Measurements from ENCODE around the gene RALGDS. TPM values are rescaled to one million over a fixed set of nuclear protein-coding genes. Genes with fewer than 3 reads are reported as not detected.

Gene RALGDS
- total RNA-seq, 1 experiment from 2014 or later: 24.8 TPM

- H3K4me1 ChIP-seq (replicated peaks; ENCODE audit: insufficient read depth): no peaks in the 10 kb centered on the region
- no peaks in the 10 kb centered on the region for H3K9me2 ChIP-seq (ENCODE audit: insufficient read depth)
- no peak overlapping the region for H2AFZ ChIP-seq
- no peak for DNase-seq
- no peaks in the 10 kb centered on the region for H4K20me1 ChIP-seq (ENCODE audit: insufficient read depth)
- H3K27me3 ChIP-seq (ENCODE audit: insufficient read depth, low read depth): no peaks in the 10 kb centered on the region
- no peaks in the 10 kb centered on the region for H3K36me3 ChIP-seq (ENCODE audit: low read depth)
- H3F3A ChIP-seq (ENCODE audit: insufficient read depth, low read depth): no peaks in the 10 kb centered on the region
- no TSS peak for BruUV-seq (replicated peaks)
- CTCF ChIA-PET: interaction anchor here (0.6 to 0.7 kb wide), 3 partner anchors 18 to 34 kb away, joined by 3 to 8 read pairs (median 5); no protein-coding TSS in a partner anchor
- H3K9me3 ChIP-seq (ENCODE audit: insufficient read depth, low read depth): no peaks in the 10 kb centered on the region
- H3K4me3 ChIP-seq: no peak overlapping the region
- intact Hi-C loops (cut with micrococcal nuclease; ENCODE audit: unreplicated experiment): no loop called here
- H3K4me2 ChIP-seq: no peak overlapping the region
- no peak overlapping the region for H3K27ac ChIP-seq
- POLR2A ChIA-PET (ENCODE audit: unreplicated experiment): interaction anchor here (0.6 kb wide), 1 partner anchor 129 kb away, joined by 3 read pairs; no protein-coding TSS in a partner anchor
- H3K79me2 ChIP-seq (ENCODE audit: low read depth): no peaks in the 10 kb centered on the region
- TF ChIP-seq EZH2 (IDR thresholded peaks at IDR 0.05; ENCODE audit: low read depth) (no peak), CTCF (conservative IDR thresholded peaks at IDR 0.05) (no peak)
Measured at GRCh38 chr9:133066181-133066983, 54.7 kb downstream of the RALGDS start.

GRCh38 chr9:133065070-133065388 is 56.0 kb downstream of the RALGDS start:
- Histone ChIP-seq H3K9me2 (ENCODE audit: insufficient read depth) (no peaks in the 10 kb centered on the region), H3K36me3 (ENCODE audit: low read depth) (no peaks in the 10 kb centered on the region), H3K4me1 (replicated peaks; ENCODE audit: insufficient read depth) (no peaks in the 10 kb centered on the region), H3K4me2 (no peak overlapping the region), H3K9me3 (ENCODE audit: insufficient read depth, low read depth) (no peaks in the 10 kb centered on the region), H3F3A (ENCODE audit: insufficient read depth, low read depth) (no peaks in the 10 kb centered on the region), H3K79me2 (ENCODE audit: low read depth) (no peaks in the 10 kb centered on the region), H4K20me1 (ENCODE audit: insufficient read depth) (no peaks in the 10 kb centered on the region), H3K27me3 (ENCODE audit: insufficient read depth, low read depth) (no peaks in the 10 kb centered on the region), H3K4me3 (no peak overlapping the region), H2AFZ (no peak overlapping the region), H3K27ac (no peak overlapping the region)
- BruUV-seq (replicated peaks): no TSS peak
- ChIA-PET CTCF (no interaction called here), POLR2A (ENCODE audit: unreplicated experiment) (no interaction called here)
- no peak for DNase-seq
- TF ChIP-seq CTCF (conservative IDR thresholded peaks at IDR 0.05) (no peak), EZH2 (IDR thresholded peaks at IDR 0.05; ENCODE audit: low read depth) (no peak)
- intact Hi-C loops (cut with micrococcal nuclease; ENCODE audit: unreplicated experiment): no loop called here

GRCh38 chr9:133064241-133065069 is 56.6 kb downstream of the RALGDS start:
- POLR2A ChIA-PET (ENCODE audit: unreplicated experiment): interaction anchor here (0.6 kb wide), 1 partner anchor 12 kb away, joined by 8 read pairs; no protein-coding TSS in a partner anchor
- Histone ChIP-seq H3K9me3 (ENCODE audit: insufficient read depth, low read depth) (no peaks in the 10 kb centered on the region), H3K27ac (no peak overlapping the region), H3F3A (ENCODE audit: insufficient read depth, low read depth) (no peaks in the 10 kb centered on the region), H3K9me2 (ENCODE audit: insufficient read depth) (no peaks in the 10 kb centered on the region), H3K36me3 (ENCODE audit: low read depth) (no peaks in the 10 kb centered on the region), H4K20me1 (ENCODE audit: insufficient read depth) (no peaks in the 10 kb centered on the region), H3K4me3 (no peak overlapping the region), H3K4me2 (no peak overlapping the region), H2AFZ (no peak overlapping the region), H3K27me3 (ENCODE audit: insufficient read depth, low read depth) (no peaks in the 10 kb centered on the region), H3K4me1 (replicated peaks; ENCODE audit: insufficient read depth) (no peaks in the 10 kb centered on the region), H3K79me2 (ENCODE audit: low read depth) (no peaks in the 10 kb centered on the region)
- no TSS peak for BruUV-seq (replicated peaks)
- intact Hi-C loops (cut with micrococcal nuclease; ENCODE audit: unreplicated experiment): no loop called here
- CTCF ChIA-PET: no interaction called here
- DNase-seq: no peak
- TF ChIP-seq CTCF (conservative IDR thresholded peaks at IDR 0.05) (no peak), EZH2 (IDR thresholded peaks at IDR 0.05; ENCODE audit: low read depth) (no peak)

All from PC-9 (cell line).